GM12892 (cell line): ENCODE data around the gene NPAS3.

ENCODE experiments used
- POLR2A ChIP-seq: IDR thresholded peaks from 2 replicates; pipeline ENCODE4 v1.6.1; 2011; ENCODE audit warnings: low read depth, low read length, control low read depth
- POLR2AphosphoS5 ChIP-seq: IDR thresholded peaks from 2 replicates; pipeline ENCODE4 v1.6.1; 2011; ENCODE audit warnings: low read depth, low read length, control low read depth

DNA sequence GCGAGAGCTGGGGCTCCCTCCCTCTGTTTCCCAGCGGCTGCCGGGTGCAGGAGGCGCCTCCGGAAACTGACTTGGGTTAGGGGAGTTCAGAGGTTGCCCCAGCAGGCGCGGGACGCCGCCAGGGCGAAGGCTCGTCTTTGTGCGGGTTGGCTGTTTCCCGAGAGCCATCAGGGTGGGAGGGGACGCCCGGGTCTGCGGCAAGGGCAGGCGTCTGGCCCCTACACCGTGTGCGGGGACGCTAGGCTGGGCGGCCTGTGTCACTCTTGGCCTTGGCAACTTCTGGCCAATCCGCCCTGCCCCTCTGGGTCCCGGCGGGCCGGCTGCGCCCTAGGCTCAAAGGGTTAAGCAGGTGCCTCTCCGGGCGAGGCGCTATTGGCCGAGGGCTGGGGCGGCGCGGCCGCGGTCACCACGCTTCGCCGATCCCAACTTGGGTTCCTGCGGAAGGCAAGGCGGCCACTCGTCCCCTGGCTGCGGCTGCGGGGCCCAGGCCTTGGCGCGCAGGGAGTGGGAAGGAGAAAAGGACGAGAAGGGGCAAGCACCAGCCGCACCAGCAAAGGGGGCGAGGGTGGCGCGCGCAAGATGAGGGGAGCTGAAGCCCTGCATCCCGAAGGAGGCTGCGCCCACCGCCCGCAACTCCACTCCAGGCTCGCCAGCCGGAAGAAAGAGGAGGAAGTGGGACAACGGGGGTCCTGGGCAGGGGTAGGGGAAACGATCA is 5.6 kb upstream of the NPAS3 start:
- TF ChIP-seq POLR2AphosphoS5 (no peak), POLR2A (no peak)
